Mesothelial cell of epicardium (in vitro differentiated cells): ENCODE data around the gene ARL13A. TPM values are rescaled to one million over a fixed set of nuclear protein-coding genes. Genes with fewer than 3 reads are reported as not detected.

Experiments
- DNase-seq, 2 experiments: peaks; one replicate each; pipeline ENCODE4 v3.0.0; 2021; ENCODE audit warnings: low spot score in 2 of 2; ENCODE audit not compliant: unreplicated experiment in 2 of 2
- H3K27ac Mint-ChIP-seq: 2 replicates; pipeline ENCODE4 v1.8.0; 2021; ENCODE audit warnings: mixed read lengths
- H3K27me3 Mint-ChIP-seq: 2 replicates; pipeline ENCODE4 v1.8.0; 2021; ENCODE audit warnings: low read depth, mixed read lengths
- H3K36me3 Mint-ChIP-seq: 2 replicates; pipeline ENCODE4 v1.8.0; 2021; ENCODE audit warnings: mixed read lengths
- H3K4me1 Mint-ChIP-seq: 2 replicates; pipeline ENCODE4 v1.8.0; 2021; ENCODE audit warnings: mixed read lengths
- H3K4me3 Mint-ChIP-seq: 2 replicates; pipeline ENCODE4 v1.8.0; 2021; ENCODE audit warnings: mild to moderate bottlenecking, moderate library complexity, mixed read lengths
- H3K9me3 Mint-ChIP-seq: 2 replicates; pipeline ENCODE4 v1.8.0; 2021; ENCODE audit warnings: mixed read lengths
- total RNA-seq: library from RNA; stranded (reverse); gene quantifications from 3 replicates; pipeline ENCODE4 v1.2.1, GENCODE V29; 2021
- TF ChIP-seq, protein P1 (sequence below): fragments of 200-600 bp; sonication (generic); IDR thresholded peaks from one replicate; pipeline ENCODE4 v1.5.0; 2021; ENCODE audit warnings: antibody characterized with exemption; ENCODE audit not compliant: unreplicated experiment

ARL13A gene
- total RNA-seq, 1 donor from 2014 or later, result not detected

DNA sequence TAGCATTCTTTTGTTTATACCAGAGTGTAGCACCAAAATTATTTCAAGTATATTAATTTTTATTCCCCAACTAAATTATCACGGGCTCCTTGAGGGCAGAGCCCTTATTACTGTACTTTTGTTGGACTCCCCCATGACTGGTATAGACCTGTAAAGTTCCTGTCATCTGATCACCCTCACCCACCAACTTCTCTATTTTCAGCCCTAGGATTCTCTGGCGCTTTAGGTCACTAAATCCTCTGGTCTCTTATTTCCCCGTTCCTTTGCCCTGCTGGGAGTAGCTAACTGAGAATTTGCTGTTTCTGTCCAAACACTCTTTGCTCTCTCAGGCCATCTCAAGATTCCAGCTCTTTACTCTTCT, 37.6 kb upstream of the ARL13A start:
- H3K4me3 Mint-ChIP-seq, result no peak overlapping the region
- peaks cover 6% of the 10 kb centered on the region for H3K4me1 Mint-ChIP-seq
- peaks cover 5% of the 10 kb centered on the region for H3K27me3 Mint-ChIP-seq
- no peak for DNase-seq
- no peaks in the 10 kb centered on the region for H3K36me3 Mint-ChIP-seq
- TF ChIP-seq, protein P1, sequence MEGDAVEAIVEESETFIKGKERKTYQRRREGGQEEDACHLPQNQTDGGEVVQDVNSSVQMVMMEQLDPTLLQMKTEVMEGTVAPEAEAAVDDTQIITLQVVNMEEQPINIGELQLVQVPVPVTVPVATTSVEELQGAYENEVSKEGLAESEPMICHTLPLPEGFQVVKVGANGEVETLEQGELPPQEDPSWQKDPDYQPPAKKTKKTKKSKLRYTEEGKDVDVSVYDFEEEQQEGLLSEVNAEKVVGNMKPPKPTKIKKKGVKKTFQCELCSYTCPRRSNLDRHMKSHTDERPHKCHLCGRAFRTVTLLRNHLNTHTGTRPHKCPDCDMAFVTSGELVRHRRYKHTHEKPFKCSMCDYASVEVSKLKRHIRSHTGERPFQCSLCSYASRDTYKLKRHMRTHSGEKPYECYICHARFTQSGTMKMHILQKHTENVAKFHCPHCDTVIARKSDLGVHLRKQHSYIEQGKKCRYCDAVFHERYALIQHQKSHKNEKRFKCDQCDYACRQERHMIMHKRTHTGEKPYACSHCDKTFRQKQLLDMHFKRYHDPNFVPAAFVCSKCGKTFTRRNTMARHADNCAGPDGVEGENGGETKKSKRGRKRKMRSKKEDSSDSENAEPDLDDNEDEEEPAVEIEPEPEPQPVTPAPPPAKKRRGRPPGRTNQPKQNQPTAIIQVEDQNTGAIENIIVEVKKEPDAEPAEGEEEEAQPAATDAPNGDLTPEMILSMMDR, result no peak
- H3K27ac Mint-ChIP-seq, result no peak overlapping the region
- H3K9me3 Mint-ChIP-seq, result peaks cover 29% of the 10 kb centered on the region

DNA sequence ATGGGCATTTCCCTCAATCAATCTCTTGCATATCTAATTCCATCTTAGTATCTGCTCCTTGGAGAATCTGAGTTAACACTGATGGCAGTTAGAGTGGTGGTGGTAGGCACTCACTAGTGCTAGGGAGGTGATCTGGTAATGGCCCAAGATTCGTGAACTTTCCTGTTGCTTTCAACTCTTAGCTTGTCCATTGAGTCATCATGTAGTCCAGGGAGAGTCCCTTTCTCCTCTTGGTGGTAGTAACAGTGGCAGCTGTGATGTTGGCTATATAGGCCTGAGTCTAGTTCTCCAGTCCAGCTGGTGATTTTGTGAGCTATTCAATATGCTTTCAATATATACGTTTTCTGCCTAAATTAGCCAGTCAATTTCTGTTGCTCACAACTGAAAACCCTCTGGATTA, 33.7 kb upstream of the ARL13A start:
- peaks cover 31% of the 10 kb centered on the region for H3K9me3 Mint-ChIP-seq
- TF ChIP-seq, protein P1, result no peak
- no peaks in the 10 kb centered on the region for H3K27me3 Mint-ChIP-seq
- peaks cover 2% of the 10 kb centered on the region for H3K36me3 Mint-ChIP-seq
- no peak overlapping the region for H3K4me3 Mint-ChIP-seq
- no peaks in the 10 kb centered on the region for H3K4me1 Mint-ChIP-seq
- no peak overlapping the region for H3K27ac Mint-ChIP-seq
- DNase-seq, result no peak

DNA sequence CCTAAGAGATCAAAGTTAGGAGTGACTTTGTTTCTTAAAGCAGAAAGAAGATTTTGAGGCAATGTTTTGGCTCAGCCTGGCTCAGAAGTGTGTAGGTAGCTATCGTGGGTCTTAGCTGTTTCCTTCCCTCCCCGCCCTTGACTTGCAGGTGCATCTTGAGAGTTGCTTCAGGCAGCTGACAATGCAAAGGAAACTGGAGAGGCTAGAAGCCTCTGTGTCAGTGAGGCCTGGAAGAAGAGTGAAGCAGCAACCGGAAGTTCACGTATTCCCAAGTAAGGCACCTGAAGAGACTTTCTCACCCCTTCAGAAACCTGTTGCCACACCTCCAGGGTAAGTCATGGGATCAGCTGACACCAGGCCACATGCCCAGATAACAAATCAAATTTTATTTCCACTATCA, 30.2 kb upstream of the ARL13A start:
- no peak overlapping the region for H3K4me3 Mint-ChIP-seq
- H3K4me1 Mint-ChIP-seq, result no peaks in the 10 kb centered on the region
- TF ChIP-seq, protein P1, result no peak
- no peak for DNase-seq
- no peaks in the 10 kb centered on the region for H3K27me3 Mint-ChIP-seq
- peaks cover 2% of the 10 kb centered on the region for H3K36me3 Mint-ChIP-seq
- peaks cover 23% of the 10 kb centered on the region for H3K9me3 Mint-ChIP-seq
- H3K27ac Mint-ChIP-seq, result no peak overlapping the region

DNA sequence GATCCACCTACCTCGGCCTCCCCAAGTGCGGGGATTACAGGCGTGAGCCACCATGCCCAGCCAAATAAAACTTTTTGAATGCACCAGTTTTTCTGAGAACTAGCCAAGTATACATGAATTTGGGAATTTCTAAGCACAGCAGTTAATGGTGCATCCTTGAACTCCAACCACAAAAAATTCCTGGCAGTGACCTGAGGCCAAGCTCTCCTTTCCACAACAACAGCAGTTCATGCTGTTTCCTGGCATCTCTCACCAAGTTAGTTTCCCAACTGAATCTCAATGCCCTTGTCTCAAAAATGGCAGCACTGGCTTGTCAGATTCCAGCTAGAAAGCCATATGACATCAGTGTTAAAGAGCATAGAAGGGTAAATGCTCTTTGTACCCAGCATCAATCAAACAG, 24.9 kb upstream of the ARL13A start:
- DNase-seq, result no peak
- TF ChIP-seq, protein P1, result no peak
- Mint-ChIP-seq H3K4me3 (no peak overlapping the region), H3K27me3 (no peaks in the 10 kb centered on the region), H3K9me3 (peaks cover 24% of the 10 kb centered on the region), H3K36me3 (no peaks in the 10 kb centered on the region), H3K27ac (no peak overlapping the region), H3K4me1 (no peaks in the 10 kb centered on the region)

DNA sequence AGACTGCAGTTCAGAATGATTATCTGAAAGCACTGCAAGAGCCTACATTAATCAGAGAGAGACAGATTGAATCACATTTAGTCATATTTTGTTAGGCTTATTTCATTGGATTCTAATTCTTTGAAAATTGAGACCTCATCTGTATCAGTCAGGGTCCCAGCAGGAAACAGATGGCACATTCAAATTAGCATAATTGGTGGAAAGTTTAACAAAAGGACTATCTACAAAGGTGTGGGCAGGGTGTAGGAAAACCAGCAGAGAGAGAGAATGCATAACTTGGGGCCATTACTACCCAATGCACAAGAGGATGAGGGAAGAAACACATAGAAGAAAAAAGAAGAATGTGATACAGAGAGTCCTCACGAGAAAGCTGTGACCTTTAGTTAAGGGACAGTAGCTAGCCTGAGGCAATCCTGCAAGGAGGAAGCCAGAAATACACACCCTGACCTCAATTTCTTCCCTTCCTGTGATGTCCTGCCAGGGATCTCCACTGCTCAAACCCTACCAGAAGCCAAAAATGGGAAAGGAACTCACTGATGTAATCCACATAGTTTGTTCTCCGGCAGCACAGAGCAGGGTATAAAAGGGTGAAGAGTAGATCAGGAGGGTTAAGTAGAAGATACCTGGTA, 23.1 kb upstream of the ARL13A start:
- H3K4me1 Mint-ChIP-seq, result no peaks in the 10 kb centered on the region
- TF ChIP-seq, protein P1, result no peak

DNA sequence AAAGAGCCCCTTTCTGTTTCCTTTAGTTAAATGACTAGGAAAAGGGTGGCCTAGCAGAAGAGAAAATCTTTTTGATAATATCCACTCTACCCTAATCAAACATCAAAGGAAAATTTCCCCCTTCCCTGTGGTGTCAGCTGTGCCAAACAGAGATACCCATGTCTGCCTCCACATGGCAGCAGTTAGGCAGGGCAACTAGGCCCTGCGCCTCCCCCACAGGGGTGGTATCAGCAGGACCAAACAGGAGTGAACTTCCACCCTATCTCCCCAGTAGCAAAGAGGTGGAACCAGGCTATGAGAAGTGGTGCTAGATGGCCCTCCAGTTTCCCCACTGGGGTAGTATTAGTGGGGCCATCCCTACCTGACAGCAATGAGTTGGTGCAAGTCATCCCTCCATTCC, 21.0 kb upstream of the ARL13A start:
- Mint-ChIP-seq H3K27ac (no peak overlapping the region), H3K4me1 (no peaks in the 10 kb centered on the region), H3K9me3 (peaks cover 27% of the 10 kb centered on the region), H3K36me3 (no peaks in the 10 kb centered on the region), H3K4me3 (no peak overlapping the region), H3K27me3 (no peaks in the 10 kb centered on the region)
- TF ChIP-seq, protein P1, result no peak
- no peak for DNase-seq

More for the DNA sequence above, 23.1 kb upstream of the ARL13A start:
- H3K36me3 Mint-ChIP-seq, result no peaks in the 10 kb centered on the region
- no peak for DNase-seq
- no peak overlapping the region for H3K4me3 Mint-ChIP-seq
- peaks cover 19% of the 10 kb centered on the region for H3K9me3 Mint-ChIP-seq
- H3K27me3 Mint-ChIP-seq, result no peaks in the 10 kb centered on the region
- no peak overlapping the region for H3K27ac Mint-ChIP-seq
